Stimulated activated CD4-positive, alpha-beta T cell treated with anti-CD3 and anti-CD28 coated beads, Interleukin-12 subunit alpha, Interleukin-12 subunit beta, amount 100 ng/mL, for 24 hours (primary cell): Measurements from ENCODE around the gene PLCL1.
"Not testable (repeated sequence)": the region's sequence is repeated elsewhere in the genome, so short reads cannot be mapped to it uniquely, and the experiment has no call there.

Experiments used
- DNase-seq, 2 experiments: peaks; one replicate each; pipeline ENCODE4 v3.0.0-alpha.2; 2020; ENCODE audit warnings: low read depth in 2 of 2

PLCL1 gene

GRCh38 chr2:198175271-198175670, 370.9 kb downstream of the PLCL1 start:
- DNase-seq: no peak

- no peak for DNase-seq
These were observed 372.6 kb downstream of the PLCL1 start for GRCh38 chr2:198177040-198177439.

DNA sequence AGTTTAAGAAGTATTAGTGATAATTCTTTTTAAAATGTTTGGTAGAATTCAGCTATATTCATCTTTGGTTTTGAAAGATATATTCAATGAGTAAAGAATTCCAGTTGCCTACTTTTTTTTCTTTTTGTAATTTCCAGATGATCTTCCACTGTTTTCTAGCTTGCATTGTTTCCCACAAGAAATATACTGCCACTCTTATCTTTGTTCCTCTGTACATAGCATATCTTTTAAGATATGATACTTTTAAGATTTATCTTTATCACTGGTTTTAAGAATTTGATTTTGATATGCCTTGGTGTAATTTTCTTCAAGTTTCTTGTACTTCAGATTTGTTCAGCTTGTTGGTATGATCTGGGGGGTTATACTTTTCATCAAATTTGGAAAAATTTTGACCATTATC, 374.4 kb downstream of the PLCL1 start:
- DNase-seq: no peak

DNA sequence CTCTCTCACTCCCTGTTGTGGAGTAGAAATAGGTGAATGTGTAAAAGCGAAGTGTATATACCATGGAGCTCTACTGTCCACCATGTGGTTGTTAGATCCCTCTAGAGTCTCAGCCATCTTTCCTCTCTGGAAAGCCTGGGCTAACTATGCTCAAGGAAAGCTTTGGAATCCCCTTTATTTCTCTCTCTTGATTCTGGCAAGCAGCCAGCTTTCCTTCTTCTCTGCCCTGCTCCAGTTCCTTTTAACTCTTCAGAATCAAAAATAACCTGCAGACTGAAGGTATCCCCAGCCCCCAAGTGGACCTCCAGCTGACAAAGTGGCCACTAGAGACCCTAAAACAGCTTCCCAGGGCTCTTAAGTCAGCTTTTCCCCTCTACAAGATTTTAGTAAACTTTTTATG, 381.9 kb downstream of the PLCL1 start:
- DNase-seq: no peak

DNA sequence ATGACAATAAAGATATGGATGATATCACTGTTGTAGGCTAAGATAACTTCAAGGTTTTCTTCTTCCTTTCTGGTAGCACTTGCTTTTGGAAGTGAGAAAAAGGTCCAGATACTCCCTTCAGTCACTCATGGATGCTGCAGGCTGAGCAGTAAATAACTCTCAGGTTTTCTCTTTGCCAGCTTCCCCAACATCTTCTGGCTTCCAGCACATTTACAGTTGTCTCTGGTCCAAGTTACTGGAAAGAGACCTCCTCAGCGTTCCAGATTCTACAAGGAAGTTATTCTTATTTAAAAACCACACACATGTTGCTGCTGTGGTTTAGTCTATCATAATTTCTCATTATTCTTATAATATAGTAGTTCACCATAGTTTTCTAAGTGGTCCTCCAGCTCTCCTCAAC, 383.4 kb downstream of the PLCL1 start:
- no peak for DNase-seq

- DNase-seq: no peak
These were observed 384.6 kb downstream of the PLCL1 start for GRCh38 chr2:198188982-198189381.

DNA sequence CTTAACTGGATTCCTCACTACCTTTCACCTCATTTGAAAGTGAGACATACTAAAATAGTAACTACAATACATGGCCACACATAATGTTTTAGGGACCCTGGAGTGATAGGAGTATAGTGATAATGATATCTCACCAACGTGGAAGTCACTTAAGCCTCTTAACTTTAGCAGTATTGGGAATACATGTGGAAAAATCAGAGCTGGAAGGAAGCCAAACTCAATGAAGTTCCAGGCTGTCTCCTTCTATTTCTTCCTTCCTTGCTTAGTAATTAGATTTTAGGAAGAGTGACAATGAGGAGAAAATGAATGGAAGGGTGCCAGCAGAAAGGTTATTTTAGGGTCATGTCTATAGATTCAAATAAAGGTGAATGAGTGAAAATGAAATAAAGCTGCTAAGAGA, 387.3 kb downstream of the PLCL1 start:
- DNase-seq: no peak

GRCh38 chr2:198196556-198196955, 392.2 kb downstream of the PLCL1 start:
- not testable (repeated sequence) for DNase-seq
